ENCODE data around the gene MALAT1. TPM values are rescaled to one million over a fixed set of nuclear protein-coding genes. Genes with fewer than 3 reads are reported as not detected.
A peak's percentile ranks its signal among the peaks of the same experiment; 100 is the strongest.

MALAT1 gene
- total and polyA plus RNA-seq, 2 of the 13 experiments (the other 11 are each of a cell fraction or from before 2014, with no cell fraction given) = 143 to 1,237 TPM

DNA sequence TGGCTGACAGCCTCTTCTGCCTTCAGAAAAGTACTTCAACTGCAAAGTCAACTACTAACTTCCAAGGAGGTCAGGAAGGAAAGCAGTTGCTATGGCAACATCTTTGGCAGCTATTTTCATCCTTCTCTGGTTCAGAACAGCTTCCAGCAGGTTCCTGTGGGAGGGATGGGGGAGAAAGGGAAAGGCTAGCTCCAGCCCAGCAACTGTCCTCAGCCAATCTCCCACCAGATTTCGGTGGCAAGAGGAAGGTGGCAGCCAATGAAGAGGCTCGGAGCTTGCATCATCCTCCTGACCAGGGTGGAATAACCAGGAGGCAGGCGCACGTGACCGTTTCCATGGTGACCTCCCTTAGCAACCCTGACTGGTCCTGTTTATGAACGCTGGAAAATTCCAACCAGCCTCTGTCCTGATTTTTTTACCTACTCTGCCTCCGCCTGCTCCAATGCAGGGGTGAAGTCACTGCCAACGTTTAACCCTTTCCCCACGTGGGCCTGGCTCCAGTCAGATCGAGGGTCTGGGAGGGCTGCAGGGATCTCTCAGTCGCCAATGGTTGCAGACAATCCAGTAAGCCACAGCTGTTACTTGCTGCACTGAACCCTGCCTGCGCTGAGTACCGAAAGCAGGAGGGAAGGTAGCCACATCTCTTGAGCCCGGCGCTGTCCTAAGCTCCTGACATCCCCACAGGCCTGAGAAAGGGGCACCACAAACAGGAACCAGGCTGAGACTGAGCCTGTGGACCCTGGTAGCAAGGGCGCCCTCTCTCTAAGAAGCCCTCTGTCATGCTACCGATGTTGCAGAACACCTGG lies 11.2 kb upstream of the MALAT1 start (continued):
- TF ChIP-seq, protein P1, sequence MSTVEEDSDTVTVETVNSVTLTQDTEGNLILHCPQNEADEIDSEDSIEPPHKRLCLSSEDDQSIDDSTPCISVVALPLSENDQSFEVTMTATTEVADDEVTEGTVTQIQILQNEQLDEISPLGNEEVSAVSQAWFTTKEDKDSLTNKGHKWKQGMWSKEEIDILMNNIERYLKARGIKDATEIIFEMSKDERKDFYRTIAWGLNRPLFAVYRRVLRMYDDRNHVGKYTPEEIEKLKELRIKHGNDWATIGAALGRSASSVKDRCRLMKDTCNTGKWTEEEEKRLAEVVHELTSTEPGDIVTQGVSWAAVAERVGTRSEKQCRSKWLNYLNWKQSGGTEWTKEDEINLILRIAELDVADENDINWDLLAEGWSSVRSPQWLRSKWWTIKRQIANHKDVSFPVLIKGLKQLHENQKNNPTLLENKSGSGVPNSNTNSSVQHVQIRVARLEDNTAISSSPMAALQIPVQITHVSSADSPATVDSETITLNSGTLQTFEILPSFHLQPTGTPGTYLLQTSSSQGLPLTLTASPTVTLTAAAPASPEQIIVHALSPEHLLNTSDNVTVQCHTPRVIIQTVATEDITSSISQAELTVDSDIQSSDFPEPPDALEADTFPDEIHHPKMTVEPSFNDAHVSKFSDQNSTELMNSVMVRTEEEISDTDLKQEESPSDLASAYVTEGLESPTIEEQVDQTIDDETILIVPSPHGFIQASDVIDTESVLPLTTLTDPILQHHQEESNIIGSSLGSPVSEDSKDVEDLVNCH (CRISPR knock-in tag; IDR thresholded peaks at IDR 0.05) = no peak
- TF ChIP-seq PAF1 (CRISPR knock-in tag; IDR thresholded peaks at IDR 0.05) (no peak), RXRA (CRISPR knock-in tag; IDR thresholded peaks at IDR 0.05) (no peak), RARG (CRISPR knock-in tag; IDR thresholded peaks at IDR 0.05; ENCODE audit: low read depth) (no peak), ZMAT3 (CRISPR knock-in tag; conservative IDR thresholded peaks at IDR 0.05) (no peak), HNF4A (CRISPR knock-in tag; IDR thresholded peaks at IDR 0.05) (0 out of 2 replicates have a peak, but pooled peaks have one; percentile 17), PRMT3 (CRISPR knock-in tag; IDR thresholded peaks at IDR 0.05; ENCODE audit: borderline replicate concordance, low read depth) (no peak), ZNF768 (CRISPR knock-in tag; IDR thresholded peaks at IDR 0.05) (no peak), DNMT3B (CRISPR knock-in tag; conservative IDR thresholded peaks at IDR 0.05) (no peak), SOX5 (CRISPR knock-in tag; IDR thresholded peaks at IDR 0.05; ENCODE audit: borderline replicate concordance) (peak; percentile 67; the same call in 1 of the 2 replicates), TBP (CRISPR knock-in tag; IDR thresholded peaks at IDR 0.05) (no peak), SMAD9 (CRISPR knock-in tag; IDR thresholded peaks at IDR 0.05) (0 out of 2 replicates have a peak, but pooled peaks have one; percentile 62), RXRB (CRISPR knock-in tag; IDR thresholded peaks at IDR 0.05; ENCODE audit: borderline replicate concordance) (no peak; the same call in 1 of the 2 replicates), MIXL1 (CRISPR knock-in tag; IDR thresholded peaks at IDR 0.05) (peak; percentile 9; the same call in 1 of the 2 replicates), ZNF777 (CRISPR knock-in tag; IDR thresholded peaks at IDR 0.05) (no peak), KDM4B (CRISPR knock-in tag; IDR thresholded peaks at IDR 0.05) (no peak), ZNF747 (CRISPR knock-in tag; IDR thresholded peaks at IDR 0.05; ENCODE audit: borderline replicate concordance) (no peak), ETV6 (CRISPR knock-in tag; conservative IDR thresholded peaks at IDR 0.05) (no peak; the same call in 1 of the 2 replicates), SMC3 (IDR thresholded peaks at IDR 0.05; ENCODE audit: low read length) (peak; percentile 6)
- TF ChIP-seq, protein P2, sequence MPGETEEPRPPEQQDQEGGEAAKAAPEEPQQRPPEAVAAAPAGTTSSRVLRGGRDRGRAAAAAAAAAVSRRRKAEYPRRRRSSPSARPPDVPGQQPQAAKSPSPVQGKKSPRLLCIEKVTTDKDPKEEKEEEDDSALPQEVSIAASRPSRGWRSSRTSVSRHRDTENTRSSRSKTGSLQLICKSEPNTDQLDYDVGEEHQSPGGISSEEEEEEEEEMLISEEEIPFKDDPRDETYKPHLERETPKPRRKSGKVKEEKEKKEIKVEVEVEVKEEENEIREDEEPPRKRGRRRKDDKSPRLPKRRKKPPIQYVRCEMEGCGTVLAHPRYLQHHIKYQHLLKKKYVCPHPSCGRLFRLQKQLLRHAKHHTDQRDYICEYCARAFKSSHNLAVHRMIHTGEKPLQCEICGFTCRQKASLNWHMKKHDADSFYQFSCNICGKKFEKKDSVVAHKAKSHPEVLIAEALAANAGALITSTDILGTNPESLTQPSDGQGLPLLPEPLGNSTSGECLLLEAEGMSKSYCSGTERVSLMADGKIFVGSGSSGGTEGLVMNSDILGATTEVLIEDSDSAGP (CRISPR knock-in tag; IDR thresholded peaks at IDR 0.05; ENCODE audit: borderline replicate concordance) = no peak
- TF ChIP-seq, protein P3, sequence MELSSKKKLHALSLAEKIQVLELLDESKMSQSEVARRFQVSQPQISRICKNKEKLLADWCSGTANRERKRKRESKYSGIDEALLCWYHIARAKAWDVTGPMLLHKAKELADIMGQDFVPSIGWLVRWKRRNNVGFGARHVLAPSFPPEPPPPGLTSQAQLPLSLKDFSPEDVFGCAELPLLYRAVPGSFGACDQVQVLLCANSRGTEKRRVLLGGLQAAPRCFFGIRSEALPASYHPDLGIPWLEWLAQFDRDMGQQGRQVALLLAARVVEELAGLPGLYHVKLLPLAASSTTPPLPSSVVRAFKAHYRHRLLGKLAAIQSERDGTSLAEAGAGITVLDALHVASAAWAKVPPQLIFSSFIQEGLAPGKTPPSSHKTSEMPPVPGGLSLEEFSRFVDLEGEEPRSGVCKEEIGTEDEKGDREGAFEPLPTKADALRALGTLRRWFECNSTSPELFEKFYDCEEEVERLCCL (CRISPR knock-in tag; IDR thresholded peaks at IDR 0.05; ENCODE audit: borderline replicate concordance) = no peak
- TF ChIP-seq, protein P4, sequence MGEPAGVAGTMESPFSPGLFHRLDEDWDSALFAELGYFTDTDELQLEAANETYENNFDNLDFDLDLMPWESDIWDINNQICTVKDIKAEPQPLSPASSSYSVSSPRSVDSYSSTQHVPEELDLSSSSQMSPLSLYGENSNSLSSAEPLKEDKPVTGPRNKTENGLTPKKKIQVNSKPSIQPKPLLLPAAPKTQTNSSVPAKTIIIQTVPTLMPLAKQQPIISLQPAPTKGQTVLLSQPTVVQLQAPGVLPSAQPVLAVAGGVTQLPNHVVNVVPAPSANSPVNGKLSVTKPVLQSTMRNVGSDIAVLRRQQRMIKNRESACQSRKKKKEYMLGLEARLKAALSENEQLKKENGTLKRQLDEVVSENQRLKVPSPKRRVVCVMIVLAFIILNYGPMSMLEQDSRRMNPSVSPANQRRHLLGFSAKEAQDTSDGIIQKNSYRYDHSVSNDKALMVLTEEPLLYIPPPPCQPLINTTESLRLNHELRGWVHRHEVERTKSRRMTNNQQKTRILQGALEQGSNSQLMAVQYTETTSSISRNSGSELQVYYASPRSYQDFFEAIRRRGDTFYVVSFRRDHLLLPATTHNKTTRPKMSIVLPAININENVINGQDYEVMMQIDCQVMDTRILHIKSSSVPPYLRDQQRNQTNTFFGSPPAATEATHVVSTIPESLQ (CRISPR knock-in tag; conservative IDR thresholded peaks at IDR 0.05) = no peak

All from HepG2 (cell line).